GOT3 (cell line): Measurements from ENCODE around the gene SOCS2.
A peak's percentile ranks its signal among the peaks of the same experiment; 100 is the strongest.

ENCODE experiments used
- DNase-seq: peaks from one replicate; lab custom pipeline; 2025; ENCODE audit warnings: mixed read lengths; lab: John Stamatoyannopoulos, UW

SOCS2 gene

GRCh38 chr12:93567174-93567573 lies 5.3 kb upstream of the SOCS2 start:
- no peak for DNase-seq

- DNase-seq, result no peak
These were observed 4.4 kb upstream of the SOCS2 start for GRCh38 chr12:93568091-93568490.

GRCh38 chr12:93569301-93569655 lies 3.2 kb upstream of the SOCS2 start:
- no peak for DNase-seq

GRCh38 chr12:93569656-93570551 lies 2.6 kb upstream of the SOCS2 start:
- no peak for DNase-seq

- peak; percentile 11 for DNase-seq
These were observed 1.7 kb upstream of the SOCS2 start for GRCh38 chr12:93570552-93571364.

GRCh38 chr12:93571365-93571924 lies 1.0 kb upstream of the SOCS2 start:
- DNase-seq, result peak; percentile 4

- no peak for DNase-seq
These were observed 457 bp downstream of the SOCS2 start for GRCh38 chr12:93572712-93573551.

GRCh38 chr12:93573552-93574223 lies 1.2 kb downstream of the SOCS2 start:
- no peak for DNase-seq

- DNase-seq, result no peak
These were observed 4.7 kb downstream of the SOCS2 start for GRCh38 chr12:93577222-93577621.

- DNase-seq, result no peak
These were observed 5.7 kb downstream of the SOCS2 start for GRCh38 chr12:93578221-93578620.

GRCh38 chr12:93580682-93581081 lies 8.2 kb downstream of the SOCS2 start:
- no peak for DNase-seq

- DNase-seq, result no peak
These were observed 8.9 kb downstream of the SOCS2 start for GRCh38 chr12:93581370-93581769.

GRCh38 chr12:93582351-93582750 lies 9.9 kb downstream of the SOCS2 start:
- DNase-seq, result no peak

- no peak for DNase-seq
These were observed 11.3 kb downstream of the SOCS2 start for GRCh38 chr12:93583627-93584392.

GRCh38 chr12:93585247-93585646 lies 12.8 kb downstream of the SOCS2 start:
- no peak for DNase-seq

- DNase-seq, result no peak
These were observed 15.1 kb downstream of the SOCS2 start for GRCh38 chr12:93587611-93588010.

GRCh38 chr12:93589081-93589480 lies 16.6 kb downstream of the SOCS2 start:
- no peak for DNase-seq

- DNase-seq, result peak; percentile 4
These were observed 18.8 kb downstream of the SOCS2 start for GRCh38 chr12:93591137-93591868.

GRCh38 chr12:93592641-93593406 lies 20.3 kb downstream of the SOCS2 start:
- no peak for DNase-seq
